GM12878 (cell line): Measurements from ENCODE around the gene RHCG. TPM values are rescaled to one million over a fixed set of nuclear protein-coding genes. Genes with fewer than 3 reads are reported as not detected.

Experiments used
- ATAC-seq: fragments of 200-7000 bp; cut with Tn5 transposase; 3 replicates; pipeline ENCODE4 v1.9.1; 2020; ENCODE audit warnings: mild to moderate bottlenecking, moderate library complexity
- BruUV-seq: library from RNA; stranded (reverse); fragments of 400-500 nt; replicated peaks from 2 replicates; lab custom pipeline; 2021; lab: Mats Ljungman, UMichigan
- CTCF ChIA-PET: fragments of 300-600 bp; sonication (Branson Sonifier 250); formaldehyde crosslinking; extraction: SDS; loops from one replicate; lab custom pipeline; 2021; ENCODE audit warnings: inconsistent platforms; lab: Yijun Ruan, JAX
- POLR2A ChIA-PET: fragments of 350-600 bp; formaldehyde crosslinking; extraction: SDS; loops from one replicate; lab custom pipeline; 2021; ENCODE audit warnings: inconsistent platforms; lab: Charles Lee
- RAD21 ChIA-PET: fragments of 300-600 bp; sonication (Branson Sonifier 250); formaldehyde crosslinking; loops from one replicate; lab custom pipeline; 2023; ENCODE audit warnings: antibody characterized with exemption; ENCODE audit not compliant: unreplicated experiment; lab: Charles Lee
- SMC1A ChIA-PET: fragments of 300-600 bp; sonication (Branson Sonifier 250); formaldehyde crosslinking; loops from one replicate; lab custom pipeline; 2023; ENCODE audit not compliant: unreplicated experiment, uncharacterized antibody; lab: Charles Lee
- DNase-seq: peaks from one replicate; pipeline ENCODE4 v3.0.0-alpha.2; 2011; ENCODE audit warnings: low read depth, low spot score
- FAIRE-seq: peaks from 3 replicates; lab custom pipeline; 2011; peaks lifted over from hg19 to GRCh38; lab: Jason Lieb, UNC
- H2AFZ ChIP-seq: 2 replicates; pipeline ENCODE4 v1.6.0; 2011; ENCODE audit warnings: low read depth, low read length, control low read depth; ENCODE audit not compliant: control insufficient read depth
- H3K27ac ChIP-seq: 2 replicates; pipeline ENCODE4 v1.5.1; 2011; ENCODE audit warnings: control low read depth; ENCODE audit not compliant: control insufficient read depth, insufficient read depth
- H3K27me3 ChIP-seq, 2 experiments: replicated peaks in 1 of 2; 2 replicates each; pipeline versions ENCODE4 v1.6.0 to v1.6.1; 2011; ENCODE audit warnings: low read length in 1 of 2; ENCODE audit not compliant: control insufficient read depth in 2 of 2, insufficient read depth in 2 of 2
- H3K36me3 ChIP-seq, 2 experiments: 2 replicates each; pipeline ENCODE4 v1.5.1; 2011; ENCODE audit warnings: low read length in 1 of 2; ENCODE audit not compliant: control insufficient read depth in 2 of 2, insufficient read depth in 2 of 2
- H3K4me1 ChIP-seq: 2 replicates; pipeline ENCODE4 v1.6.1; 2011; ENCODE audit warnings: mild to moderate bottlenecking, low read length, moderate library complexity, mixed read lengths; ENCODE audit not compliant: control insufficient read depth, insufficient read depth
- H3K4me2 ChIP-seq: 2 replicates; pipeline ENCODE4 v1.6.0; 2011; ENCODE audit warnings: control low read depth; ENCODE audit not compliant: control insufficient read depth, insufficient read depth
- H3K4me3 ChIP-seq: fragments of 200-600 bp; sonication (generic); 2 replicates; pipeline ENCODE4 v1.5.1; 2016
- H3K79me2 ChIP-seq: 2 replicates; pipeline ENCODE4 v1.6.0; 2011; ENCODE audit warnings: low read length; ENCODE audit not compliant: control insufficient read depth, insufficient read depth
- H3K9ac ChIP-seq: 2 replicates; pipeline ENCODE4 v1.8.0; 2011; ENCODE audit warnings: low read length, control low read depth, mixed read lengths; ENCODE audit not compliant: control insufficient read depth, insufficient read depth
- H3K9me3 ChIP-seq: replicated peaks from 3 replicates; pipeline ENCODE4 v1.5.1; 2011; ENCODE audit warnings: mild to moderate bottlenecking, low read length; ENCODE audit not compliant: control insufficient read depth, insufficient read depth
- H4K20me1 ChIP-seq: 2 replicates; pipeline ENCODE4 v1.6.0; 2011; ENCODE audit not compliant: control insufficient read depth, insufficient read depth
- CEBPB ChIP-seq, 2 experiments: fragments of 150-350 bp in 1 of 2; IDR thresholded peaks; 2 replicates each; pipeline ENCODE4 v1.6.1; 2012 to 2014; ENCODE audit warnings: low read depth in 2 of 2, low read length in 2 of 2, borderline replicate concordance in 1 of 2, inconsistent platforms in 1 of 2
- CTCF ChIP-seq, 3 experiments: IDR thresholded peaks in 2 of 3; conservative IDR thresholded peaks in 1 of 3; 2 replicates each; pipeline ENCODE4 v1.5.1; 2011; ENCODE audit warnings: low read depth in 3 of 3, low read length in 3 of 3, mild to moderate bottlenecking in 3 of 3, control low read depth in 2 of 3, moderate library complexity in 2 of 3, inconsistent platforms in 1 of 3, mixed read lengths in 1 of 3; ENCODE audit not compliant: control insufficient read depth in 2 of 3, insufficient read depth in 1 of 3; ENCODE audit errors: extremely low read depth in 1 of 3
- E4F1 ChIP-seq: fragments of 450-650 bp; IDR thresholded peaks from 2 replicates; pipeline ENCODE4 v1.6.1; 2018; ENCODE audit warnings: borderline replicate concordance, mild to moderate bottlenecking; ENCODE audit not compliant: partially characterized antibody
- EED ChIP-seq: sonication (generic); IDR thresholded peaks from 2 replicates; pipeline ENCODE4 v1.6.1; 2016; ENCODE audit warnings: antibody characterized with exemption, low read depth
- HDAC6 ChIP-seq: fragments of 200-600 bp; sonication (generic); IDR thresholded peaks from one replicate; pipeline ENCODE4 v1.8.0; 2017; ENCODE audit warnings: antibody characterized with exemption; ENCODE audit not compliant: unreplicated experiment
- KAT2A ChIP-seq: conservative IDR thresholded peaks from 2 replicates; pipeline ENCODE4 v1.6.1; 2011; ENCODE audit warnings: low read depth, low read length; ENCODE audit not compliant: control insufficient read depth
- MTA2 ChIP-seq: fragments of 450-650 bp; IDR thresholded peaks from 2 replicates; pipeline ENCODE4 v1.6.1; 2016; ENCODE audit warnings: low read depth, mild to moderate bottlenecking, moderate library complexity
- MTA3 ChIP-seq: IDR thresholded peaks from 2 replicates; pipeline ENCODE4 v1.6.1; 2012; ENCODE audit warnings: low read length, inconsistent platforms, borderline replicate concordance
- MXI1 ChIP-seq: fragments of 150-350 bp; IDR thresholded peaks from 2 replicates; pipeline ENCODE4 v1.6.1; 2011; ENCODE audit warnings: low read depth, mild to moderate bottlenecking, inconsistent platforms, low read length, improper control_type of control experiment
- NR2F1 ChIP-seq: fragments of 450-650 bp; conservative IDR thresholded peaks from 2 replicates; pipeline ENCODE4 v1.6.1; 2017; ENCODE audit warnings: mild to moderate bottlenecking
- PAX8 ChIP-seq: fragments of 450-650 bp; IDR thresholded peaks from 2 replicates; pipeline ENCODE4 v1.6.1; 2017; ENCODE audit warnings: mild to moderate bottlenecking, moderate library complexity
- PML ChIP-seq: IDR thresholded peaks from 2 replicates; pipeline ENCODE4 v1.6.1; 2012; ENCODE audit warnings: low read length, inconsistent platforms
- POU2F2 ChIP-seq: IDR thresholded peaks from 3 replicates; pipeline ENCODE4 v1.6.1; 2011; ENCODE audit warnings: low read depth, mild to moderate bottlenecking, low read length, borderline replicate concordance
- WRNIP1 ChIP-seq: IDR thresholded peaks from 2 replicates; pipeline ENCODE4 v1.6.1; 2011; ENCODE audit warnings: low read depth, low read length, improper control_type of control experiment, borderline replicate concordance
- ZNF217 ChIP-seq: fragments of 450-650 bp; IDR thresholded peaks from 2 replicates; pipeline ENCODE4 v1.6.1; 2017; ENCODE audit warnings: antibody characterized with exemption, mild to moderate bottlenecking
- ZNF384 ChIP-seq: IDR thresholded peaks from 2 replicates; pipeline ENCODE4 v1.6.1; 2012; ENCODE audit warnings: low read depth, mild to moderate bottlenecking, low read length, improper control_type of control experiment, borderline replicate concordance
- ZZZ3 ChIP-seq: IDR thresholded peaks from 2 replicates; pipeline ENCODE4 v1.6.1; 2011; ENCODE audit warnings: low read depth; ENCODE audit not compliant: control insufficient read depth, insufficient read length
- WGBS: methylation state at CpG from one replicate; pipeline ENCODE4 v1.1.6; 2016; ENCODE audit warnings: low lambda C conversion rate; ENCODE audit not compliant: insufficient replicate concordance, insufficient coverage; ENCODE audit errors: missing lambda C conversion rate; 5-methylcytosine and 5-hydroxymethylcytosine counted together
- in situ Hi-C: fragments of 300-500 bp; cut with MboI; formaldehyde crosslinking; loops from 9 replicates; pipeline ENCODE4 v1.14.3; 2018; ENCODE audit warnings: mixed read lengths
- intact Hi-C: fragments of 100-400 bp; cut with micrococcal nuclease; formaldehyde crosslinking; loops from one replicate; pipeline ENCODE4 v1.14.2; 2022; ENCODE audit not compliant: unreplicated experiment
- polyA plus RNA-seq, 11 experiments: library from polyadenylated mRNA; depleted of rRNA in 4 of 11; unstranded in 6 of 11; stranded (reverse) in 5 of 11; fragments of >200 nt; fragmentation: Nextera tagmentation in 4 of 11; fragmentation: Illumina TruSeq in 1 of 11; extraction: Ambion mirVana in 4 of 11; extraction: Trizol in 1 of 11; gene quantifications; 1 replicate in 1 of 11; 2 replicates in 10 of 11; pipeline versions ENCODE4 v1.2.1 to v1.2.3, GENCODE V29; 2011 to 2016; ENCODE audit warnings: inconsistent platforms in 2 of 11, missing spikeins in 2 of 11, low read depth in 1 of 11
- total RNA-seq, 4 experiments: library from RNA; depleted of rRNA in 3 of 4; stranded (reverse); fragments of >200 nt in 3 of 4; fragmentation: Illumina TruSeq in 1 of 4; extraction: Trizol in 1 of 4; gene quantifications; 2 replicates each; pipeline versions ENCODE4 v1.2.1 to v1.2.3, GENCODE V29; 2013 to 2021

RHCG gene
- total and polyA plus RNA-seq, 10 of the 15 experiments (the other 5 are each of a cell fraction or from before 2014, with no cell fraction given), result 0.05 to 0.11 TPM; not detected in 8

GRCh38 chr15:89497231-89497630 is 848 bp upstream of the RHCG start:
- H4K20me1 ChIP-seq, result no peaks in the 10 kb centered on the region
- H3K9me3 ChIP-seq, result no peaks in the 10 kb centered on the region
- no peaks in the 10 kb centered on the region for H3K79me2 ChIP-seq
- ATAC-seq (no peak), FAIRE-seq (no peak)
- H3K4me2 ChIP-seq, result no peak overlapping the region
- in situ Hi-C loops (no loop called here), intact Hi-C loops (no loop called here)
- BruUV-seq, result no TSS peak
- peaks cover 3 to 7% of the 10 kb centered on the region in 2 experiments for H3K27me3 ChIP-seq
- no peak overlapping the region for H3K27ac ChIP-seq
- WGBS, result 43% methylated on average over 1 of the region's 1 CpG
- no peak overlapping the region for H2AFZ ChIP-seq
- no peak overlapping the region for H3K4me3 ChIP-seq
- TF ChIP-seq PML (no peak), KAT2A (no peak), CTCF (IDR thresholded peaks at IDR 0.05 in 2 of 3, conservative IDR thresholded peaks at IDR 0.05 in 1 of 3; ENCODE audit: control insufficient read depth in 2 of 3, extremely low read depth in 1 of 3, insufficient read depth in 1 of 3, low read depth in 3 of 3, low read length in 3 of 3) (no peak), POU2F2 (no peak), HDAC6 (no peak), CEBPB (IDR thresholded peaks at IDR 0.05; ENCODE audit: borderline replicate concordance in 1 of 2, low read depth in 2 of 2, low read length in 2 of 2) (no peak), MXI1 (no peak), ZNF217 (no peak), E4F1 (no peak), EED (no peak), NR2F1 (no peak), PAX8 (no peak), MTA2 (no peak), WRNIP1 (no peak), MTA3 (no peak), ZZZ3 (no peak), ZNF384 (no peak)
- TF ChIP-seq, all 136 proteins: peak for 0
- ChIA-PET CTCF (interaction anchor here (0.6 kb wide), 2 partner anchors 123 to 413 kb away, joined by 3 read pairs; no protein-coding TSS in a partner anchor), POLR2A (interaction anchor here (0.6 kb wide), 1 partner anchor 42 kb away, joined by 3 read pairs; no protein-coding TSS in a partner anchor), RAD21 (no interaction called here), SMC1A (no interaction called here)
- Histone ChIP-seq H3K36me3 (no peaks in the 10 kb centered on the region), H3K9ac (no peak overlapping the region), H3K4me1 (no peaks in the 10 kb centered on the region)
- no peak for DNase-seq
